Measurements from ENCODE around the gene NANS.

Gene NANS

GRCh38 chr9:98080326-98080725 lies 23.8 kb downstream of the NANS start:
- Histone ChIP-seq H3K9ac (ENCODE audit: insufficient read length, low read depth) (no peak overlapping the region), H3K36me3 (ENCODE audit: insufficient read depth, insufficient read length, low read length) (peaks cover 76% of the 10 kb centered on the region), H3K9me3 (ENCODE audit: insufficient read depth, low read length) (no peaks in the 10 kb centered on the region), H3K27me3 (ENCODE audit: insufficient read depth, insufficient read length) (no peaks in the 10 kb centered on the region), H3K4me1 (ENCODE audit: insufficient read depth, insufficient read length) (peaks cover 3% of the 10 kb centered on the region), H3K4me3 (ENCODE audit: insufficient read length, low read depth) (no peak overlapping the region)
- no peak for DNase-seq (ENCODE audit: low read depth, low spot score)
- TF ChIP-seq YY1 (IDR thresholded peaks at IDR 0.05; ENCODE audit: insufficient read depth, insufficient read length) (no peak), SUZ12 (IDR thresholded peaks at IDR 0.05; ENCODE audit: extremely low read depth, insufficient read depth, insufficient read length) (no peak), ZNF274 (IDR thresholded peaks at IDR 0.05; ENCODE audit: low read depth, low read length) (no peak)

GRCh38 chr9:98080780-98081179 lies 24.2 kb downstream of the NANS start:
- Histone ChIP-seq H3K9ac (ENCODE audit: insufficient read length, low read depth) (no peak overlapping the region), H3K4me3 (ENCODE audit: insufficient read length, low read depth) (no peak overlapping the region), H3K27me3 (ENCODE audit: insufficient read depth, insufficient read length) (no peaks in the 10 kb centered on the region), H3K36me3 (ENCODE audit: insufficient read depth, insufficient read length, low read length) (peaks cover 79% of the 10 kb centered on the region), H3K9me3 (ENCODE audit: insufficient read depth, low read length) (no peaks in the 10 kb centered on the region), H3K4me1 (ENCODE audit: insufficient read depth, insufficient read length) (peaks cover 2% of the 10 kb centered on the region)
- TF ChIP-seq YY1 (IDR thresholded peaks at IDR 0.05; ENCODE audit: insufficient read depth, insufficient read length) (no peak), ZNF274 (IDR thresholded peaks at IDR 0.05; ENCODE audit: low read depth, low read length) (no peak), SUZ12 (IDR thresholded peaks at IDR 0.05; ENCODE audit: extremely low read depth, insufficient read depth, insufficient read length) (no peak)
- no peak for DNase-seq (ENCODE audit: low read depth, low spot score)

DNA sequence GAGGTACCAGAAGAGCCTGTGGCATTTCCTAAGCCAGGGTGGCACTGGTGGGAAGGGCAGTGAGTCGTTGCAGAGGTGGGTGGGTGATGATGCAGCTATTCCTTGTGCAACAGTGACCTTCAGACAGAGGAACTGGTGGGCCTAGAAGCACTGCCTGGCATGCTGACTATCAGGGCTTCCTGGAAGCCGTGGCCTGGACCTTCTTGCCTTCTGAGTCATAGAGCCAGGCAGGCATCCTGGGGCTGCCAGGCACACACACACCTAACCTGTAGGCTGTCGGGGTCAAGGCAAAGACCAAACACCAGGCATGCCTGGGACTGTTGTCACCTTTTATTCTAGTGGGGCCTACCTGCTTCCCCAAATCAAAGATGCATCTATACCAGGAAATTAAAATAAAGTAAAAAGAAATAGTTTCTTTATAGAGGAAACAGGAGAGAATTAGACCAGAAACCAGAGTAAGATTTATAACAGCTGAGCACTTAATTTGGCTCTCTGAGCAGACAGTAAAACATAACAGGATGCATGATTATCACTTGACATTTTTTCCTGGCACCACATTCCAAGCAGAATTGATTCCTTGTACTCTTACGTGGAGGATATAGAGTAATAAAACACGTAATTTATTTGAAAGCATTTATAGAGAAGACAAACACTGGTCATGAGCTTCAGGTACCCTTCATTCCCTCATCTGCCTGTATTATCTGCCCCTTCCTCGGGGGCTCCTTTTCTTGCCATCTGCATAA lies 25.1 kb downstream of the NANS start:
- H3K9ac ChIP-seq (ENCODE audit: insufficient read length, low read depth): no peak overlapping the region
- H3K36me3 ChIP-seq (ENCODE audit: insufficient read depth, insufficient read length, low read length): peaks cover 81% of the 10 kb centered on the region
- H3K9me3 ChIP-seq (ENCODE audit: insufficient read depth, low read length): no peaks in the 10 kb centered on the region
- no peaks in the 10 kb centered on the region for H3K27me3 ChIP-seq (ENCODE audit: insufficient read depth, insufficient read length)
- H3K4me3 ChIP-seq (ENCODE audit: insufficient read length, low read depth): no peak overlapping the region
- TF ChIP-seq ZNF274 (IDR thresholded peaks at IDR 0.05; ENCODE audit: low read depth, low read length) (no peak), YY1 (IDR thresholded peaks at IDR 0.05; ENCODE audit: insufficient read depth, insufficient read length) (no peak), SUZ12 (IDR thresholded peaks at IDR 0.05; ENCODE audit: extremely low read depth, insufficient read depth, insufficient read length) (no peak)
- H3K4me1 ChIP-seq (ENCODE audit: insufficient read depth, insufficient read length): peaks cover 3% of the 10 kb centered on the region
- DNase-seq (ENCODE audit: low read depth, low spot score): no peak

- no peak overlapping the region for H3K4me3 ChIP-seq (ENCODE audit: insufficient read length, low read depth)
- peaks cover 79% of the 10 kb centered on the region for H3K36me3 ChIP-seq (ENCODE audit: insufficient read depth, insufficient read length, low read length)
- no peaks in the 10 kb centered on the region for H3K9me3 ChIP-seq (ENCODE audit: insufficient read depth, low read length)
- H3K4me1 ChIP-seq (ENCODE audit: insufficient read depth, insufficient read length): peaks cover 7% of the 10 kb centered on the region
- no peak overlapping the region for H3K9ac ChIP-seq (ENCODE audit: insufficient read length, low read depth)
- no peaks in the 10 kb centered on the region for H3K27me3 ChIP-seq (ENCODE audit: insufficient read depth, insufficient read length)
- DNase-seq (ENCODE audit: low read depth, low spot score): no peak
- TF ChIP-seq SUZ12 (IDR thresholded peaks at IDR 0.05; ENCODE audit: extremely low read depth, insufficient read depth, insufficient read length): no peak
- no peak for TF ChIP-seq YY1 (IDR thresholded peaks at IDR 0.05; ENCODE audit: insufficient read depth, insufficient read length)
- no peak for TF ChIP-seq ZNF274 (IDR thresholded peaks at IDR 0.05; ENCODE audit: low read depth, low read length)
These were observed 26.5 kb downstream of the NANS start for GRCh38 chr9:98083061-98083501.

DNA sequence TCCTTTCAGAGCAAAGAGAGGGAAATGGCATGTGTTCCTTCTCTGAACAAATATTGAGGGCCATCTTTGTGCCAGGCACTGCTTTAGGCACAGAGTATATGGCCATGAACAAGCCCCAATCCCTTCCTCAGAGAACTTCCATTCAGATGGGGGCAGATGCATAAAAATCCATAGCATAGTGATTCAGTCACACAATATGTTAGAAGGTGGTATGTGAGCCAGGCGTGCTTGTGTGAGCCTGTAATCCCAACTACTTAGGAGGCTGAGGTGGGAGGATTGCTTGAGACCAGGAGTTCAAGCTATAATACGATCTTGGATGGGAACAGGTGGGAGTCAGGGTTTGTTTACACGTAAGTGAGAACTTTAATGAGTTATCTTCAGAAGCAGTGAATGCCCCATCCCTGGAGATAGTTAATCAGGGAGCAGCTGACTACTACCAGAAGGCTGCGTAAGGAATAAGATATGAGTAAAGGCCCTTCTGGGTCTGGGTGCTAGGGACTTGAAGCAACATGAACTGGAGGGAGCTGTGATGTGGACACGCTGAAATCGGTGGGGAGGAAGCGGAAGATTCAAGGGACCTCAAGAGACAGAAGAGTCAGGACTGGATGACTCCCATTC lies 27.1 kb downstream of the NANS start:
- Histone ChIP-seq H3K27me3 (ENCODE audit: insufficient read depth, insufficient read length) (no peaks in the 10 kb centered on the region), H3K36me3 (ENCODE audit: insufficient read depth, insufficient read length, low read length) (peaks cover 76% of the 10 kb centered on the region), H3K9ac (ENCODE audit: insufficient read length, low read depth) (no peak overlapping the region), H3K9me3 (ENCODE audit: insufficient read depth, low read length) (no peaks in the 10 kb centered on the region), H3K4me3 (ENCODE audit: insufficient read length, low read depth) (no peak overlapping the region), H3K4me1 (ENCODE audit: insufficient read depth, insufficient read length) (peaks cover 7% of the 10 kb centered on the region)
- no peak for DNase-seq (ENCODE audit: low read depth, low spot score)
- TF ChIP-seq ZNF274 (IDR thresholded peaks at IDR 0.05; ENCODE audit: low read depth, low read length): no peak
- TF ChIP-seq YY1 (IDR thresholded peaks at IDR 0.05; ENCODE audit: insufficient read depth, insufficient read length): no peak
- no peak for TF ChIP-seq SUZ12 (IDR thresholded peaks at IDR 0.05; ENCODE audit: extremely low read depth, insufficient read depth, insufficient read length)

DNA sequence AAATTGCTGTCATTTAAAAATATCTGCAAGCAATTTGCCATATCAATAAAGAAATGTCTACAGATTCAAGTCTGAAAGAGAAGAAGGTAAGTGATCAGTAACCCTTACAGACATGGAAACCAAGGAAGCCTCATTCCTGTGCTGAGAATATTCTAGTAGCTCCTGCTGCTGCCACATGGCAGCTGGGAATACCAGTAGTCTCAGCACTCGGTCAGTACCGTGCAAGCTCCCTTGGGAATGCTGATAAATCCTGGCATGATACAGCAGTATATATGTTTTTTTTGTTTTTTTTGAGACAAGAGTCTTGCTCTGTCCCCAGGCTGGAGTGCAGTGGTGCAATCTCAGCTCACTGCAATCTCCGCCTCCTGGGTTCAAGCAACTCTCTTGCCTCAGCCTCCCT lies 27.9 kb downstream of the NANS start:
- Histone ChIP-seq H3K4me3 (ENCODE audit: insufficient read length, low read depth) (no peak overlapping the region), H3K36me3 (ENCODE audit: insufficient read depth, insufficient read length, low read length) (peaks cover 71% of the 10 kb centered on the region), H3K27me3 (ENCODE audit: insufficient read depth, insufficient read length) (no peaks in the 10 kb centered on the region), H3K9ac (ENCODE audit: insufficient read length, low read depth) (no peak overlapping the region), H3K4me1 (ENCODE audit: insufficient read depth, insufficient read length) (peaks cover 7% of the 10 kb centered on the region), H3K9me3 (ENCODE audit: insufficient read depth, low read length) (no peaks in the 10 kb centered on the region)
- no peak for TF ChIP-seq ZNF274 (IDR thresholded peaks at IDR 0.05; ENCODE audit: low read depth, low read length)
- TF ChIP-seq YY1 (IDR thresholded peaks at IDR 0.05; ENCODE audit: insufficient read depth, insufficient read length): no peak
- no peak for DNase-seq (ENCODE audit: low read depth, low spot score)

DNA sequence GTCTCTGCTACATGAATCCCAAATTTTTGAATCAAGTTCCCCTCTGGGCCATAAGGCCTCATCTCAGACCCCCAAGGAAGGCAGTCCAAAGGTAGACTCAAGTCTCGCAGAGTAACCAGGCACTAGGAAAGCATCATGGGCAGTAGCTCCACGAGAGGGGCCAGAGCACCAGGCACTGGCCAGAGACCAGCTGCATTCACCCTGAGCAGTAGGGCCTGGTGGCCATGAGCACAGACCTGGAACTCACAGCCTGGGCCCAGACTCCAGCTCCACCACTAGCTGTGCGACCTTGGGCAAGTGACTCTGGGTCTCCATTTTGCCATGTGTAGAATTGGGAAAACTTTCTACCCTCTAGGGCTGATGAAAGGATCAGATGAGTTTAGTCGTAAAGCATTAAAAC lies 28.5 kb downstream of the NANS start:
- no peak for DNase-seq (ENCODE audit: low read depth, low spot score)
- Histone ChIP-seq H3K36me3 (ENCODE audit: insufficient read depth, insufficient read length, low read length) (peaks cover 66% of the 10 kb centered on the region), H3K9ac (ENCODE audit: insufficient read length, low read depth) (no peak overlapping the region), H3K4me3 (ENCODE audit: insufficient read length, low read depth) (no peak overlapping the region), H3K9me3 (ENCODE audit: insufficient read depth, low read length) (no peaks in the 10 kb centered on the region), H3K4me1 (ENCODE audit: insufficient read depth, insufficient read length) (peaks cover 7% of the 10 kb centered on the region), H3K27me3 (ENCODE audit: insufficient read depth, insufficient read length) (no peaks in the 10 kb centered on the region)
- TF ChIP-seq YY1 (IDR thresholded peaks at IDR 0.05; ENCODE audit: insufficient read depth, insufficient read length) (no peak), ZNF274 (IDR thresholded peaks at IDR 0.05; ENCODE audit: low read depth, low read length) (no peak), SUZ12 (IDR thresholded peaks at IDR 0.05; ENCODE audit: extremely low read depth, insufficient read depth, insufficient read length) (no peak)

Measured in NT2/D1 (cell line).